NB4 (cell line): ENCODE data around the gene IFNA1.

Experiments
- DNase-seq: peaks from one replicate; pipeline ENCODE4 v3.0.0; 2010; ENCODE audit warnings: low read depth
- H3K4me3 ChIP-seq: one replicate; pipeline ENCODE4 v1.5.1; 2011; ENCODE audit warnings: mild to moderate bottlenecking, low read depth, low read length, moderate library complexity
- CTCF ChIP-seq: IDR thresholded peaks from one replicate; pipeline ENCODE4 v1.5.1; 2012; ENCODE audit warnings: low read depth, low read length
- MAX ChIP-seq: IDR thresholded peaks from 2 replicates; pipeline ENCODE4 v1.6.1; 2011; ENCODE audit warnings: low read depth, low read length
- MYC ChIP-seq: IDR thresholded peaks from 2 replicates; pipeline ENCODE4 v1.6.1; 2011; ENCODE audit warnings: low read depth, low read length
- POLR2A ChIP-seq: IDR thresholded peaks from 2 replicates; pipeline ENCODE4 v1.6.1; 2011; ENCODE audit warnings: mild to moderate bottlenecking; ENCODE audit not compliant: insufficient read length; ENCODE audit errors: extremely low read depth

IFNA1 gene

GRCh38 chr9:21440139-21440538, at the start of gene IFNA1:
Gene IFNA1 (plus strand): TSS chr9:21440439. CDS start chr9:21440508, 69 bp downstream.
- TF ChIP-seq MYC, result no peak
- TF ChIP-seq POLR2A, result no peak
- no peak for TF ChIP-seq CTCF
- no peak for TF ChIP-seq MAX
- no peak within 1 kb of the TSS for H3K4me3 ChIP-seq
- DNase-seq, result no peak

GRCh38 chr9:21392270-21392669, 48.0 kb upstream of the IFNA1 start:
- H3K4me3 ChIP-seq, result no peak overlapping the region
- TF ChIP-seq CTCF (peak; percentile 46), POLR2A (no peak), MYC (no peak), MAX (no peak)
- peak; percentile 65 for DNase-seq

GRCh38 chr9:21395778-21396717, 44.2 kb upstream of the IFNA1 start:
- DNase-seq, result peak; percentile 71
- TF ChIP-seq CTCF, result peak; percentile 96
- no peak for TF ChIP-seq MYC
- TF ChIP-seq MAX, result no peak
- H3K4me3 ChIP-seq, result peak overlapping the region; percentile 40

GRCh38 chr9:21398955-21399489, 41.2 kb upstream of the IFNA1 start:
- DNase-seq, result no peak
- no peak overlapping the region for H3K4me3 ChIP-seq
- TF ChIP-seq MYC (no peak), CTCF (no peak), MAX (no peak), POLR2A (no peak)

GRCh38 chr9:21399956-21400355, 40.3 kb upstream of the IFNA1 start:
- H3K4me3 ChIP-seq, result no peak overlapping the region
- no peak for TF ChIP-seq POLR2A
- TF ChIP-seq MAX, result no peak
- TF ChIP-seq CTCF, result no peak
- no peak for TF ChIP-seq MYC
- DNase-seq, result no peak
